ENCODE data around the gene PDE11A.
"Not testable (repeated sequence)": the region's sequence is repeated elsewhere in the genome, so short reads cannot be mapped to it uniquely, and the experiment has no call there.

The PDE11A gene

DNA sequence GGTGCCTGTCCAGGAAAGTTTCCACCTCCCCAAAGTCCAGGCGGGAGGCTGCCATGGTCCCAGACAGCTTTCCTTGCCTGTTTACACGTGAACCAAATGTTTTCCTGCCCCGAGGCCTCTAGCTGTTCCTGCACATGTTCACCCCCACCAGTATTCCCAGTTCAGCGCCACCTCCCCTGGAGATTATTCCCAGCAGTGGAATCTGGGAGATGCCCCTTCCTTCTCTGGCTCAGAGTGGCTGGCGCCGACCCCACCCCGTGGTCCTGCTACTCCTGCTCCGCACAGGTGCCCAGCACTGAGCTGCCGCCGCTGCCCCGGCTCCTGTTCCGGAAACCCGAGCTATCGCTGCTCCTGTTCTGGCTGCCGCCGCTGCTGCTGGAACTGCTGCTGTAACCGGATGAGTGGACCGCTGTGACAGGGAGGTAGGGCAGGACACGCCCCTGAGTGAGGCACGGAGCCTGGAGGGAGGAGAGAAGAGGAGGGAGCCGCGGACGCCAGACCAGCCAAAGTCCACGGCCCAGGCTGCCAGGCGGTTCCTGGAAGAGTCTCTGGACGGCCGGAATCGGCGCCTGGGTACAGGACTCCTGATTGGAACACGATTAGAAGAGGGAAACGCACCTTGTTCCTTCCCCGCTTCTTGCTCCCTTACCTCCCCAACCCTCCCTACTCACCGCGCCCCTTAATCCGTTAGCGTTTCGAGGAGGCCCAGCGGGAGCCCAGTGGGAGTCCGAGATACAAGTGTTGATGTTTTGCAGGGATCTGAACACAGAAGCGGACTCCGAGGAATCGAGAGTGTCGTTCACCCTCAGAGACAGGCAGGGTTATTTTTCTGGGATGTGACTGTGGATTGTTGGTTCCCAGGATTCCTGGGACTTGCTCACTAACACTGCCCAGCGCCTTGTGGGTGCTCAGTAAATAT lies at the start of gene PDE11A:
Gene PDE11A (minus strand): TSS at position 395 of the 919 bp plus-strand sequence. CDS start 340 bp downstream, at position 55.
- no peak for DNase-seq (ENCODE audit: low read depth in 2 of 2)

DNA sequence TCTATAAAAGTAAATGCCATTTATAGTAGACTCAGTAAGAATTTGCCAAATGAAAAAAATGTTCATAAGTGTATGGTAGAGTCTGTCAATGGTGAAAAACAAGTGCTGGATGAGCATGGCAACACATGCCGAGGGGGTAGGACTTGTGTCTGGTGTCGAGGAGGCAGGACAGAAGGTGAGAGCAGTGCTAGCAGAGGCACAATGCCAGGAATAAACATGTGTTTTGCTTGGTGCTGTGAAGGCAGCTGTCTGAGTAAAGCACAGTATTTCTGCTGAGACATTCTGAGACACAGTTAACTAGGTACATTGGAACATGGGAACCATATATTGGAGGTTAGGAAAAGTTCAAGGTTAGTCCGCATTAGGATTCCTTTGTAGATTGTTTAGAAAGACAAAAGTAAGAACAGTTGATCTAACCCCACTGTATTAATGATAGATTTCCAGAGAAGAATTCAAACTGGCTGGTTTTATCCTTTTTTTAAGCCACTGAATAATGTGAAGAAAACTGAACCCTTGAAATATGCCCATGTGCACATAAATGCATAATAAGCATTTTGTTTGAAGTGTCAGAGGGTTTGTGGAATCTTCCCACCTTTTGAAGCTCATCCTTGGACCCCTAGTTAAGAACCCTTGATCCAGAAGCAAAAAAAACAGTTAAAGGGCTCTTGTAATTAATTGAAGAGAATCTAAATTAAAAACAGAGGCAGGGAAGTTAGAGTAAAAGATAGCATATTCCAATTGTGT lies 46.8 kb upstream of the PDE11A start:
- no peak for DNase-seq (ENCODE audit: low read depth in 2 of 2)

DNA sequence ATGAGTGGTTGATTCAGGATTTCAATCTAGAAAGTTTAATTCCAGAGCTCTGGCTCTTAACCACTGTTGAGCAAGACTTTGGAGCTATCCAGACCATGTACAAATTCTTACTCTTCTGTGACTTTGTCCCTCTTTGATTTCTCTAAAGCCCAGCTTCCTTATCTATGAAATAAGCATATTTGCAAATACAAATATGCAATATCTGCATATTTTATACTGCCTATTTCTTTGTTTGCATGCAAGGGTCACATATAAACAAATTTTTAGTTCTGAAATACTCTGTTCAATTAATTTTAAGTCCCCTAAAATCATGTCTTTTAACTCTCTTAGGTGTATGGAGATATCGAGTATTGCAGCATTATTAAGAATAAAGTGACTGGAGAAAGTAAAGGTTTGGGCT lies 45.1 kb upstream of the PDE11A start:
- no peak for DNase-seq (ENCODE audit: low read depth in 2 of 2)

DNA sequence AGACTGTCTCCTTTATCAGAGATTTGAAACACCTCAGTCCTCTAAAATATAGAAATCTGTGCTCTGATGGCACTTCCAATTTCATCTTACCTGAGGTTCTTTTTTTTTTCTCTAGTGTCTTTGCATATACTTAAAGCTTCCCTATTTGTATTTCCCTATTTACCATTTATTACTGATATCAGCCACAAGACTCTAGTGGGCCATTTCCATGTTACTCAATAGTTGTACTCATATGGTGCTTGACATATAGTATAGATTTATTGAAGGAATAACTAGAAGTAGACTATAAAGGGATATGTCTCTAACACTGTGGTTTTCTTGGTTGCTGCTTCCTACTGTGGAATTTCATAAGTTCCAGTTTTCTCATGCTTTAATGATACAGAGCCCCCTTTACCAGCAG lies 42.7 kb upstream of the PDE11A start:
- no peak for DNase-seq (ENCODE audit: low read depth in 2 of 2)

DNA sequence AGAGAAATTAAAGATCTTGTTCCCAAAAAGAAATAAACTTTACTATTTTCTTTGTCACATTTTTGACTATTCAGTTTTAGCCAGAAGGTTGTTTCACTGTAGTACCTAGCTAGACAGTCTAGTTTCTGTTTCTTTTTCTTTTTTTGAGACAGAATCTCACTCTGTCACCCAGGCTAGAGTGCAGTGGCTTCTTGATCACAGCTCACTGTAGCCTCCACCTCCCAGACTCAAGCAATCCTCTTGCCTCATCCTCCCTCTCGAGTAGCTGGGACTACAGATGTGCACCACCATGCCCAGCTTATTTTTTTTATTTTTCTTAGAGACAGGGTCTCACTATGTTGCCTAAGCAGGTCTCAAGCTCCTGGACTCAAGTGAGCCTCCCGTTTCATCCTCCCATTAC lies 41.9 kb upstream of the PDE11A start:
- no peak for DNase-seq (ENCODE audit: low read depth in 2 of 2)

DNA sequence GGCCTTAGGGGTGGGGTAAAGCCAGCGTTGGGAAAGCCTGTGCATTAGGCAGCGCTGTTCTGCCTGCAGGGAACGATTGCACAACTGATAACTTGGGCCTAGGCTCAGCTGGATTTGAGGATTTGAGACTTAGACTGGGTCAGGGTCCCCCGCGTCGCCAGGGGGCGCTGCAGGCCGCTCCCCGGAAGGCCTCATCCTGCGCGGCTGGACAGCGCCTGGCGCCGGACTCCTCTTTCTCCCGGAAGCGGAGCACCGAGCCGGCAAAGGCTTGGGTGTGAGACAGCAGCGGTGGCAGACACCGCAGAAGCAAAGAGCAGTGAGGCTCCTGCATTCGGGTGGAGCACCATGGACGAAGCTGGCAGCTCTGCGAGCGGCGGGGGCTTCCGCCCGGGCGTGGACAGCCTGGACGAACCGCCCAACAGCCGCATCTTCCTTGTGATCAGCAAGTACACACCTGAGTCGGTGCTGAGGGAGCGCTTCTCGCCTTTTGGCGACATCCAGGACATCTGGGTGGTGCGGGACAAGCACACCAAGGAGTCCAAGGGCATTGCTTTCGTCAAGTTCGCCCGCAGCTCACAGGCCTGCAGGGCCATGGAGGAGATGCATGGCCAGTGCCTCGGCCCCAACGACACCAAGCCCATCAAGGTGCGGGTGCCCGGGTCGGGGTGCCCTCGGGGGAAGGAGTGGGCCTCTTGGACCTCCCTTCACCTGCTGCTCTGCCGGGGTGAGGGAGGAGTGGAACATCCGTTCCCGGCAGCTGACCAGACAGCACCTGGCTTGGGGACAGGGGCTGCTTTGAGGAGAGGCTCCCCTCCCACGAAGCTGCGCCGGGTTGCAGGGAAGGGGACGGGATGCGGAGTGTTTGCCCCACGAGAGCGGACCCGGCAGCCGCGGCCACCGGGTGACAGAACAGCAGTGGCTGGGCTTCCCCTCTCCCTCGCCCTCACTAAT lies 39.9 kb upstream of the PDE11A start, which contains the start of gene RBM45:
Gene RBM45 (plus strand): TSS at position 236 of the 951 bp plus-strand sequence. CDS start 110 bp downstream, at position 346.
- peak; percentile 68 to 70 for DNase-seq (ENCODE audit: low read depth in 2 of 2)

DNA sequence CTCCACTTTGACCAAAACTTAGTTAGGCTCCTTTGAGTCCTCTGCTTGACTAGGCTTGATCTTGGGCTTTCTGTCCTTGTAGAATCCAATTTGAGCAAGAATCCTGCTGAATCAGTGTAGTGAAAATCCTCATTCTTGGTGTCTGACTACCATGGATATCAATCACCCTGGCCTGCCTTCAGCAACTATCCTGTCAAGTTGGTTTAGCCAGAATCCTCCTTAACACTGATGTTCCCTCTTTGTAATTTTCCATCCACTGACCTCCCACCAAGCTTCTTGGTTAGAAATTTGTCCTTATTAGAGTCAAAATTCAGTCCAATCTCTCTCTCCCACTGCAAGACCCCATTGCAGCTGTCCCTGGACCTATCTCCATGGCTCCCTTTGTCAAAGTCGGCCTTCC lies 39.2 kb upstream of the PDE11A start:
- no peak for DNase-seq (ENCODE audit: low read depth in 2 of 2)

DNA sequence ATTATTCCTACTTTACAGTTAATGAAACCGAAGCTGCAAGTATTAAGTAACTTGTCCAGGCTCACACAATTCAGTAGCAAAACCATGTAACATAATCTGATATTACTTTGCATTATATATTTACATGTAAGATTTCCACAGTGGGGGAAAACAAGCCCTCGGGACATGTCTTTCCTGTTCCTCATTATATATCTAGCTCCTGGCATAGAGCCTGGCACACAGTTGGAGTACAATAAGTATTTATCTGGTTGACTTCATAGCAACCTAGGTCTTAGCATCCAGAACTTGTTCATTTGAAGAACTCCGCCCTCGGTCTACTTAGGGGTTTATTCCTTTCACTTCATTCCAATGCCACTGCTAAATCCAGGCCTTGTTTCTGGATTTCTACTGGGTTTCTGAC lies 38.1 kb upstream of the PDE11A start:
- DNase-seq (ENCODE audit: low read depth in 2 of 2) = no peak

DNA sequence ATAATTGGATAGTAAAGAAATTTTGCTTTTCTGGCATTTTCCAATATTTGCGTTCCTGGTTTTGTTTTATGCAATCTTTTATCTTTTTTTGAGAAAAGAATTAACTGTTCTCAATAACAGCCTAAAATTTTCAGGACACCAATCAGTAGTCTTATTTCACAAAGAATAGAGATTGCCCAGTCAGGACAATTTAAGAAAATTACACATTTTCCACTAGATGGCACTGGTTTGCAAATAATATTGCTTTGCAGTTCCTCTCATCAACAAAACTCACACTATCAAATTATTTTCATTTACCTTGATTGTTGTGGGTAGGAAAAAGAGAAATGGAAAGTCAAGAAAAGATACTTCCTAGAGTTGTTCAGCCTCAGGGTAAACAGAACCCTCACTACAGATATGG lies 37.2 kb upstream of the PDE11A start:
- no peak for DNase-seq (ENCODE audit: low read depth in 2 of 2)

DNA sequence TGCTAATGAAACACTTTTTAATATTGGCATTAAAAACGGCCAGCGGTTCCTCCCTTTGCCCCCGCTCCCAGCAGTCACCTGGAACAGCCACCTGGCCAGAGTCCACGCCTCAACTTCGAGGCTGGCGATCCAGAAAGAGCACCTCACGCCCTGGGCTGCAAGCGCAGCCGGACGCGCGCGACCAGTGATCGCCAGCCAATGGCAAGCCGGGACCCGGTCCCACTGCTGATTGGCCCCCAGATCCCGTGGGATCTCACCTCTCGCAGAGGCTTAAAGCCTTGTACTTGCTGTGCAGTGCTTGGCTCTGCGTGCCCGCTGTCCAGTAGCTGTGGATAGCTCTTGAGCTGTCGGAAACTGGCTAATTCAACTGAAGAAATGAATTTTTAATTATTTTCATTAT lies 35.6 kb upstream of the PDE11A start:
- DNase-seq (ENCODE audit: low read depth in 2 of 2) = no peak

DNA sequence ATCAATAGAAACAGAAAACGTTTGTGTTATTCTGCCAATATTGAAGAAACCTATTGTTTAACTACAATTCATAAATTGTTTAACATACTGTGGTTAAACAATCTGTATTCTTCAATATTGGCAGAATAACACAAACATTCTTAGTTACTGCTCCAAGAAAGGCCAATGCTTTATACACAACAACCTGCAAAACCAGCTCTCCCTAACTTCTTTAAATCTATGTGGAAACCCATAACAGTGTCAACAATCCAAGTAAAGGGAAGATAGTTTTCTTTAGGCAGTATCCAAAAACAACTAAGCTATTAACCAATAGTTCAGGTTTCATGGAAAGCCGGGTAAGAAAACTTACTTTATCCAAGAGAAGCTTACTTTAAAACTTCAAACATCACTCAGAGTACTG lies 33.5 kb upstream of the PDE11A start:
- DNase-seq (ENCODE audit: low read depth in 2 of 2) = no peak

DNA sequence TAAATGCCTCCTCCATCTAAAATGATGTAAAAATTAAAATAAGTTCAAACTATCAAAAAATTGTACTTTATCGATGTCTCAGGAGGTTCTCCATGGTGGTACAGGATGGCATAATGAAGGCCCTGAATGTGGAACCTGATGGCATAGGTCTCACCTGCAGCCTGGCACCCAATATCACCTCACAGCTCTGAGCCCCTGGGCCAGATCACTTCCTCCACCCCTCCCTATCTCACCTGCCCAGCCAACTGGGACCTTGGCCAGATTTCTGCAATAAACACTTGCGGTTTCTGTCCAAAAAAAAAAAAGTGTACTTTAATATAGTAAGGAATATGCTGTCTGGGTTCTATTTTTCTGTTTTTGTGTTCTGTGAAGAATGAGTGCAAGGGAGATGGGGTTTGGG lies 33.0 kb upstream of the PDE11A start:
- DNase-seq (ENCODE audit: low read depth in 2 of 2) = no peak

DNA sequence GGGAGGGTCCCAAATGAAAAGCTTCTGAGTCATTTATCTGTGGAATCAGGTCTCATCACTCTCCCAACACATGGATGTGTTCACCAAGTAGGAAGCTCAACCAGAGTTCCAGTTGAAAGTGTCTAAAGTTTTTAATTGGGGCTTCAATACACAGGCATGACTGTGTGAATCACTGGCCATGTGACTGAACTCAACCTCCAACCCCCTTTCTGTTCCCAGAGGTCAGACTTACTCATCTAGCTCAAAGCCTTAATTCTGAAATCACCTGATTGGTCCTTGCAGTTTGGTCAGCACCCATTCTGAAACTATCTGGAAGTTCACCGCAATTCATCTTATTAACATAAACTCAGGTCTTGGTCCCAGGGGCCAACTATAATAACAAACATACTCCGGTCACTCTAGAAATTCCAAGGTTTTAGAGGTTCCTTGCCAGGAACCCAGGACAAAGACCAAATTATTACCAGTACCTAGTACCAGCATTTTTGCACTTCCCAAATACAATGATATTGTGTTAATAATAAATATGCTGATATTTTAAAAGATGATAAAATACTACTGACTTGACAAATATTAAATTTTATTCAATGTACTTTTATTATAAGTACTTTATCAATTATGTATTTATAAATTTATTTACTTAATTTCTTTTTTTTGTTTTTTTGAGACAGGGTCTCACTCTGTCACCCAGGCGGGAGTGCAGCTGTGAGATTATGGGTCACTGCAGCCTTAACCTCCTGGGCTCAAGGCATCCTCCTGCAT lies 28.9 kb upstream of the PDE11A start:
- DNase-seq (ENCODE audit: low read depth in 2 of 2) = no peak

DNA sequence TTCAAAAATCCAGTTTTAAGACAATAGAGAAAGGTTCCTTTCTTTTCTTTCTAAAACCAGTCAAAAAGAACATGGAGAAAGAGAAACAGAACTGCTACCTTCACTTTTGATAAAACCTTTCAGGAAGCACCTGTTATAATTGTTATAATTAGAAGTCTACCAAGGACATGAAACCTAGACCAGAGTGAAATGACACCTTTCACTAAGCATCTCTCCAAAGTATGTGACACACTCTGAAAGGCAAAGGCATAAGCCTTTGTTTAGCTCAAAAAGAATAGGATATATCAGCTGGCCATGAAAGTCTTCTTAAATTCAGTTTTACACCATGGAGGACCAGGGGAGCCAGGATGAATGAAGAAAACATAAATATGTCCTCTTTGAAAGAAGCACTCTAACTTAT lies 20.9 kb upstream of the PDE11A start:
- DNase-seq (ENCODE audit: low read depth in 2 of 2) = no peak

DNA sequence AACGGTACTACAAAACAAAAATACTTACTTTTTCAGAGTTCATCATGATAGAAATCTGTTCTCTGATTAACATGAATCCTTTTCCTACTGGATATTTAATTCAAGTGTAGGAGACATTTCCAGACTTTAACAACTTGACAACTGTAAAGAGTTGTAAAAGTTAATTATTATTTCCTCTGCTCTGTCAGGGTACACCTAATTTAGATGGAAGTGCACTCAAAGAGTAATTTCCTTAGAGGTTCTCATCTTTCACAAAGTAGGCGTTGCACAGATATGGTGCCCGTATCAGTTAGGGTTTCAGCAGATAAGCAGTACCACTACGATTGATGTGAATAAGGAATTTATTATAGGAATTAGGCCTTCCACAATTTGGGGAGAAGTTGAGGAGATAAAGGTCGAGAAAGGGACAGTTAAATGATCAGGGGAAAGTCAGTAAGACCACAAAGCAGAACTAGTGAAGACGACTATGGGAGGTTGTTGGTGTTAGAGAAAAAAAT lies 16.2 kb upstream of the PDE11A start:
- DNase-seq (ENCODE audit: low read depth in 2 of 2) = no peak

DNA sequence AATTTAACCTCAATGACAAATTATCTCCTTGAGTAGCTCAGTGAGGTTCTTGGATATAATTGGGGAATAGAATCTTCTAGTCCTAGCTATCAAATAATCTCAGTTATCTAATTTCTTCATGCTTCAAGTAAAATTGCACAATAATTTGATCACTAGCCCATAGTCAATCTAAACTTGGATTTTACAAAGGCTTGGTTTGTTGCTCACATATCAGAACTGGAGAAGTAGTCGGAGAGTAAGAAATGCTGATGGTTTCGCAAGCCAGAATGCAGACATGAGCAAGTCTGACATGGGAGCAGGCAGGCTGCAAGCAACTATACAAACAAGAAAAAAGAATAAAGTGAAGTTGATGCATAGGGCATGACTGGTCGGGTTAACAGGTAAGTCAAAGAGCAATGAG lies 11.7 kb upstream of the PDE11A start:
- no peak for DNase-seq (ENCODE audit: low read depth in 2 of 2)

DNA sequence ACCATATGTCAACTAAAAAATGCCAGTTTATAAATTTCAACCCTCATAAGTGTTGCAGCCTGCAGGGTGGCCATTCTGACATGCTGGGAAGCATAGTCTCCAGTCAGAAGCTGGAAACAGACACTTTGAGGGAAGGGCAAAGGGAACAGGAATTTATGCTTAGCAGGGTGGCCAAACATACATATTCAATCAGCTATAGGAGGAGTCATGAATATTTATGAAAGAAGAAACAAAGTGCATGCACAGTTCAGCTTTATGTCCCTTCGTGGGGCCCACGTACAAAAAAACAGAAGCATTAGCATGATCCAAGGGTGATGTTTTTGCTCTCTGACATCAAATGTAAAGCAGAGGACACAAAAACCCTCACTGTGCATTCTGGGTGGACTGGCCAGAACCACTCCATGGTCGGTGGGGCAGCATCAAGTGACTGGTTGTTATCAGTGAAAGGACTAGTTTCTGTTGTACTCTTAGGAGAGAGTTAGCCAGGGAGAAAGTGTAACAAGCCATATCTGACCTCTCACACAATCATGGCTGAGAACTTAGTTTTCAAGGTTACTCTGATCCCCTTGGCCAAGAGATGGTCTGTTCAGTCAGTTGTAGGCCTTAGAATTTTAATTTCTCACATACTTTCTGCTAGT lies 9.9 kb upstream of the PDE11A start:
- no peak for DNase-seq (ENCODE audit: low read depth in 2 of 2)

DNA sequence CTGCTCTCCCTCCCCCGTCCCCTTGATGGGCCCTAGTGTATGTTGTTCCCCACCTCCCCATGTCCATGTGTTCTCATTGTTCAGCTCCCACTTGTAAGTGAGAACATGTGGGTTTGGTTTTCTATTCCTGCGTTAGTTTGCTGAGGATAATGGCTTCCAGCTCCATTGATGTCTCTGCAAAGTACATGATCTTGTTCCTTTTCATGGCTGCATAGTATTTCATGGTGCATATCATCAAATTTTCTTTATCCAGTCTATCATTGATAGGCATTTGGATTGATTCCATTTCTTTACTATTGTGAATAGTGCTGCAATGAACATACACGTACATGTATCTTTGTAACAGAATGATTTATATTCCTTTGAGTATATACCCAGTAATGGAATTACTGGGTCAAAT lies 6.7 kb upstream of the PDE11A start:
- DNase-seq (ENCODE audit: low read depth in 2 of 2) = not testable (repeated sequence)

DNA sequence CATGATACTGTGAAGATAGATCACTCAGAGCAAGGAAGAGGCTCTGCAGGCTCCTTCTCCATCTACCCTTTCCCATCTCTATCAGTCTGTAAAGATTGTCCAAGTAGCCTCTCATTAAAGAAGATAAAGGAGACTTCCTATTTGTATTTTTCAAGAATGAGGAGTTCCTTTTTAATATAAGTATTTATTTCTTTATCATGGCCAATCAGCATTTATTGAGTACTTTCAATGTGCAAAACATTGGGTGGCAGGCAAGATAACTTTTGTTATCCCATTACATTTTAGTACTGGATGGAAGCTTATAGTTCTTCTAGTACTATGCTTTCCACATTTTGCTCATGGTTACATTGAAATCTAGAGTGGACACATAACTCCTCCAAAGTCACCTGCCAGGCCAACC lies 3.6 kb upstream of the PDE11A start:
- DNase-seq (ENCODE audit: low read depth in 2 of 2) = no peak

DNA sequence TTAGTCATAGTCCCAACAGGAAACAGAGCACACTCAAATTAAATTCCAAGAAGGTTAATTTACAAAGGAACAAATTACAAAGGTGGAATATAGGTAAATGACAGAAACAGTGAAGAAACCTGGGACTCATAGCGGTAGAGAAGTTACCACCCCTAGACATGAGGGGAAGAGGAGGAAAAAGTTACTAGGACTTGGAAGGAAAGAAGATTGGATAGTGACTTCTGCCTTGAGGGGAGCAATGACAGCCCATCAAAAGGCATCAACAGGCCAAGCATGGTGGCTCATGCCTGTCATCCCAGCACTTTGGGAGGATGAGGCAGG lies 2.4 kb upstream of the PDE11A start:
- no peak for DNase-seq (ENCODE audit: low read depth in 2 of 2)
